ENCODE data around the gene F13B. TPM values are rescaled to one million over a fixed set of nuclear protein-coding genes. Genes with fewer than 3 reads are reported as not detected.

Gene F13B
- total and polyA plus RNA-seq, 2 donors (not counting 3 experiments of a cell fraction or from before 2014, with no cell fraction given): not detected

GRCh38 chr1:197081117-197081753 lies 14.2 kb upstream of the F13B start:
- TF ChIP-seq FOS (IDR thresholded peaks at IDR 0.05; ENCODE audit: borderline replicate concordance, insufficient read depth, low read length) (no peak), CTCF (IDR thresholded peaks at IDR 0.05; ENCODE audit: extremely low read depth in 1 of 2, insufficient read depth in 1 of 2, low read depth in 1 of 2, low read length in 2 of 2) (no peak), GATA2 (IDR thresholded peaks at IDR 0.05; ENCODE audit: insufficient read depth, insufficient read length, low read depth, low read length) (no peak), POLR2AphosphoS5 (IDR thresholded peaks at IDR 0.05; ENCODE audit: insufficient read depth, low read depth, low read length) (no peak), POLR2A (IDR thresholded peaks at IDR 0.05; ENCODE audit: low read depth, low read length) (no peak), MAX (IDR thresholded peaks at IDR 0.05; ENCODE audit: insufficient read depth, insufficient read length) (no peak), MYC (IDR thresholded peaks at IDR 0.05; ENCODE audit: low read depth, low read length) (no peak), JUN (IDR thresholded peaks at IDR 0.05; ENCODE audit: borderline replicate concordance, insufficient read depth, insufficient read length, low read depth) (no peak), EZH2 (IDR thresholded peaks at IDR 0.05; ENCODE audit: borderline replicate concordance, low read depth, low read length, severe bottlenecking) (no peak)
- no peaks in the 10 kb centered on the region for H3K9me1 ChIP-seq (replicated peaks; ENCODE audit: control insufficient read depth, extremely low read depth, insufficient read depth, low read length)
- H3K27me3 ChIP-seq (ENCODE audit: control insufficient read depth in 2 of 2, insufficient read depth in 2 of 2, low read length in 2 of 2): no peaks in the 10 kb centered on the region
- no peaks in the 10 kb centered on the region for H3K4me1 ChIP-seq (ENCODE audit: control insufficient read depth, extremely low read depth, insufficient read depth, low read length)
- no peak overlapping the region for H3K27ac ChIP-seq (ENCODE audit: insufficient read depth, low read depth, low read length)
- FAIRE-seq: no peak
- no TSS peak for BruUV-seq (replicated peaks)
- no peak overlapping the region for H3K9ac ChIP-seq (replicated peaks; ENCODE audit: extremely low read depth, insufficient read depth, low read length)
- no peak overlapping the region for H3K4me3 ChIP-seq (replicated peaks in 1 of 3; ENCODE audit: insufficient read depth in 1 of 3, low read depth in 1 of 3, low read length in 3 of 3)
- H4K20me1 ChIP-seq (replicated peaks; ENCODE audit: control insufficient read depth, extremely low read depth, insufficient read depth, low read length): no peaks in the 10 kb centered on the region
- dilution Hi-C loops (cut with MboI; ENCODE audit: extremely low pct_ligation_motif_present, low sequenced_read_pairs) (no loop called here), intact Hi-C loops (cut with micrococcal nuclease) (no loop called here)
- H3K36me3 ChIP-seq (ENCODE audit: control insufficient read depth in 2 of 2, extremely low read depth in 1 of 2, insufficient read depth in 2 of 2, low read length in 2 of 2): peaks cover 5 to 28% of the 10 kb centered on the region in 2 experiments
- no peak overlapping the region for H2AFZ ChIP-seq (ENCODE audit: low read depth, low read length)
- DNase-seq (ENCODE audit: low read depth, low spot score): no peak
- no peaks in the 10 kb centered on the region for H3K79me2 ChIP-seq (ENCODE audit: control insufficient read depth, insufficient read depth, low read length)
- H3K9me3 ChIP-seq (replicated peaks; ENCODE audit: control insufficient read depth, insufficient read depth, low read length): peaks cover 2% of the 10 kb centered on the region
- ChIA-PET POLR2A (no interaction called here), CTCF (interaction anchor here (1.2 kb wide), 1 partner anchor 10 kb away, joined by 3 read pairs; no protein-coding TSS in a partner anchor)
- no peak overlapping the region for H3K4me2 ChIP-seq (ENCODE audit: insufficient read depth, low read length)
